Ishikawa (cell line): ENCODE data around the gene SLC38A2.
A peak's percentile ranks its signal among the peaks of the same experiment; 100 is the strongest.

Experiments used
- CEBPB ChIP-seq: IDR thresholded peaks from 2 replicates; pipeline ENCODE4 v1.6.1; 2012
- CREB1 ChIP-seq: IDR thresholded peaks from 2 replicates; pipeline ENCODE4 v1.6.1; 2012; ENCODE audit warnings: low read depth
- EGR1 ChIP-seq: IDR thresholded peaks from 2 replicates; pipeline ENCODE4 v1.6.1; 2012
- EP300 ChIP-seq: IDR thresholded peaks from 2 replicates; pipeline ENCODE4 v1.6.1; 2012; ENCODE audit warnings: borderline replicate concordance
- FOXM1 ChIP-seq: IDR thresholded peaks from 2 replicates; pipeline ENCODE4 v1.6.1; 2012; ENCODE audit warnings: low read depth, borderline replicate concordance
- NFIC ChIP-seq: IDR thresholded peaks from 2 replicates; pipeline ENCODE4 v1.6.1; 2012
- RAD21 ChIP-seq: IDR thresholded peaks from 2 replicates; pipeline ENCODE4 v1.6.1; 2012; ENCODE audit warnings: low read depth
- TAF1 ChIP-seq: IDR thresholded peaks from 2 replicates; pipeline ENCODE4 v1.6.1; 2012; ENCODE audit warnings: low read depth, mild to moderate bottlenecking
- TCF12 ChIP-seq: IDR thresholded peaks from 2 replicates; pipeline ENCODE4 v1.6.1; 2012; ENCODE audit warnings: low read depth
- TEAD4 ChIP-seq: IDR thresholded peaks from 2 replicates; pipeline ENCODE4 v1.6.1; 2012
- YY1 ChIP-seq: IDR thresholded peaks from 2 replicates; pipeline ENCODE4 v1.6.1; 2012; ENCODE audit warnings: low read depth
- ZBTB7A ChIP-seq: IDR thresholded peaks from 2 replicates; pipeline ENCODE4 v1.6.1; 2012; ENCODE audit warnings: low read depth
- TF ChIP-seq, protein P1 (sequence below): IDR thresholded peaks from 2 replicates; pipeline ENCODE4 v1.6.1; 2012; ENCODE audit warnings: low read depth, mild to moderate bottlenecking
- TF ChIP-seq, protein P2 (sequence below): IDR thresholded peaks from 2 replicates; pipeline ENCODE4 v1.6.1; 2012
- TF ChIP-seq, protein P3 (sequence below): IDR thresholded peaks from 2 replicates; pipeline ENCODE4 v1.6.1; 2012

Gene SLC38A2

DNA sequence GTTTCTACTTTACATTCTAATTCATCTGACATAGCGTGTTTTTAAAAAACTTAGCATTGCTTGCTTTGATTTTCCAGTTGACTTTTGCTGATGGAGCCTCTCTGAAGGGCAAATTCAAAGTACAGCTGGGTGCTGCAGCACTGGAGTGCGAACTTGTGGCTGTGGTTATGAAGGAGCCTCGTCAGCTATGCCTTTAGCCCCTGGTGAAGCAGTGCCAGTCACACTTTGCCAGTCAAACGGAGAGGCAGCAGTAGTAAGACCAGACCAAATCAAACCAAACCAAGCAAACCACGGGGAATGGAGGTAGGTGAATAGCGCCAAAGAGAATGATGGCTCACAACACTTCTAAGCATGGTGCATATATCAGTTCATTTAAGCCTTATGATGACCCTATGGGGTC lies 15.1 kb upstream of the SLC38A2 start:
- TF ChIP-seq TEAD4 (no peak), CEBPB (no peak), RAD21 (no peak), EP300 (no peak)
- TF ChIP-seq, protein P1, sequence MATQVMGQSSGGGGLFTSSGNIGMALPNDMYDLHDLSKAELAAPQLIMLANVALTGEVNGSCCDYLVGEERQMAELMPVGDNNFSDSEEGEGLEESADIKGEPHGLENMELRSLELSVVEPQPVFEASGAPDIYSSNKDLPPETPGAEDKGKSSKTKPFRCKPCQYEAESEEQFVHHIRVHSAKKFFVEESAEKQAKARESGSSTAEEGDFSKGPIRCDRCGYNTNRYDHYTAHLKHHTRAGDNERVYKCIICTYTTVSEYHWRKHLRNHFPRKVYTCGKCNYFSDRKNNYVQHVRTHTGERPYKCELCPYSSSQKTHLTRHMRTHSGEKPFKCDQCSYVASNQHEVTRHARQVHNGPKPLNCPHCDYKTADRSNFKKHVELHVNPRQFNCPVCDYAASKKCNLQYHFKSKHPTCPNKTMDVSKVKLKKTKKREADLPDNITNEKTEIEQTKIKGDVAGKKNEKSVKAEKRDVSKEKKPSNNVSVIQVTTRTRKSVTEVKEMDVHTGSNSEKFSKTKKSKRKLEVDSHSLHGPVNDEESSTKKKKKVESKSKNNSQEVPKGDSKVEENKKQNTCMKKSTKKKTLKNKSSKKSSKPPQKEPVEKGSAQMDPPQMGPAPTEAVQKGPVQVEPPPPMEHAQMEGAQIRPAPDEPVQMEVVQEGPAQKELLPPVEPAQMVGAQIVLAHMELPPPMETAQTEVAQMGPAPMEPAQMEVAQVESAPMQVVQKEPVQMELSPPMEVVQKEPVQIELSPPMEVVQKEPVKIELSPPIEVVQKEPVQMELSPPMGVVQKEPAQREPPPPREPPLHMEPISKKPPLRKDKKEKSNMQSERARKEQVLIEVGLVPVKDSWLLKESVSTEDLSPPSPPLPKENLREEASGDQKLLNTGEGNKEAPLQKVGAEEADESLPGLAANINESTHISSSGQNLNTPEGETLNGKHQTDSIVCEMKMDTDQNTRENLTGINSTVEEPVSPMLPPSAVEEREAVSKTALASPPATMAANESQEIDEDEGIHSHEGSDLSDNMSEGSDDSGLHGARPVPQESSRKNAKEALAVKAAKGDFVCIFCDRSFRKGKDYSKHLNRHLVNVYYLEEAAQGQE: no peak
- TF ChIP-seq, protein P2, sequence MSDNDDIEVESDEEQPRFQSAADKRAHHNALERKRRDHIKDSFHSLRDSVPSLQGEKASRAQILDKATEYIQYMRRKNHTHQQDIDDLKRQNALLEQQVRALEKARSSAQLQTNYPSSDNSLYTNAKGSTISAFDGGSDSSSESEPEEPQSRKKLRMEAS: no peak

DNA sequence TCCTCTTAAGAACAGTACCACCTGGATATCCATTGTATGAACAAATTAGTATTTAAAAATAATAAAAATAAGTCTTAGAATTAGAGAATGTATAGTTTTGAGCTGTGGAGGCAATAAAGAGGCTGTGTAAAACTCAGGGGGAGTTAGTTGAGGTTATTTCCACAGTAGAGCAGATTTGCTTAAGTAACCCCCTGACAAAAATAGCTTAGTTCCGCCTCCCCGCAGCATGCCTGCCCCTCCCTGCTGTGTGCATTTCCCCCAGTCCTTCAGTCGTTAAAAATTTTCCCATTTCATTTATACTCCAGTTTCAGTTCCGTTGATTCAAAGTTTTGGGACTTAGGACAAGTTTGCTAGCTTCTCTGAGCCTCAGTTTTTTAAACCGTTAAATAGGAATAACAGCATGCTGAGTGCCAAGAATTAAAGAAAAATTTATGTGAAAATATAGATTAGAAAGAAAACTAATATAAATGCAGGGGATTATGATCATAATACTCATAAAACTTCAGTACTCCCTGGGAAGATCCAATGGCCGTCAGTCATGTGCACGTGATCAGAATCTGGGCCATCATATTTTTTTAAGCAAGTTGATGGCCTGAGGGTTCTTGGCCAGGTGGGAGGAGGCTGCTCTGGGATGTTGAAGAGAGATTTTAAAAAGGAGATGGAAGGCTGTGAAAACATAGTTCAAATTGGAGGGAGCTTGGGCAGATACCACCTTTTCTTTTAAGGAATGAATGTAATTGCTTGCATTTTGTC lies 14.5 kb upstream of the SLC38A2 start:
- no peak for TF ChIP-seq NFIC
- TF ChIP-seq, protein P2: 0 out of 2 replicates have a peak, but pooled peaks have one; percentile 2
- no peak for TF ChIP-seq TAF1
- 0 out of 2 replicates have a peak, but pooled peaks have one; percentile 40 for TF ChIP-seq CEBPB
- TF ChIP-seq FOXM1: no peak
- TF ChIP-seq TEAD4: peak; percentile 67; the same call in 1 of the 2 replicates
- TF ChIP-seq EP300: peak; percentile 20; the same call in 1 of the 2 replicates
- no peak; the same call in 1 of the 2 replicates for TF ChIP-seq RAD21
- TF ChIP-seq, protein P1: no peak
- TF ChIP-seq ZBTB7A: no peak
- TF ChIP-seq CREB1: 0 out of 2 replicates have a peak, but pooled peaks have one; percentile 3
- no peak for TF ChIP-seq YY1
- peak; percentile 36; the same call in 1 of the 2 replicates for TF ChIP-seq TCF12
- TF ChIP-seq, protein P3, sequence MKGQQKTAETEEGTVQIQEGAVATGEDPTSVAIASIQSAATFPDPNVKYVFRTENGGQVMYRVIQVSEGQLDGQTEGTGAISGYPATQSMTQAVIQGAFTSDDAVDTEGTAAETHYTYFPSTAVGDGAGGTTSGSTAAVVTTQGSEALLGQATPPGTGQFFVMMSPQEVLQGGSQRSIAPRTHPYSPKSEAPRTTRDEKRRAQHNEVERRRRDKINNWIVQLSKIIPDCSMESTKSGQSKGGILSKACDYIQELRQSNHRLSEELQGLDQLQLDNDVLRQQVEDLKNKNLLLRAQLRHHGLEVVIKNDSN: peak; percentile 75
- TF ChIP-seq EGR1: 0 out of 2 replicates have a peak, but pooled peaks have one; percentile 4

DNA sequence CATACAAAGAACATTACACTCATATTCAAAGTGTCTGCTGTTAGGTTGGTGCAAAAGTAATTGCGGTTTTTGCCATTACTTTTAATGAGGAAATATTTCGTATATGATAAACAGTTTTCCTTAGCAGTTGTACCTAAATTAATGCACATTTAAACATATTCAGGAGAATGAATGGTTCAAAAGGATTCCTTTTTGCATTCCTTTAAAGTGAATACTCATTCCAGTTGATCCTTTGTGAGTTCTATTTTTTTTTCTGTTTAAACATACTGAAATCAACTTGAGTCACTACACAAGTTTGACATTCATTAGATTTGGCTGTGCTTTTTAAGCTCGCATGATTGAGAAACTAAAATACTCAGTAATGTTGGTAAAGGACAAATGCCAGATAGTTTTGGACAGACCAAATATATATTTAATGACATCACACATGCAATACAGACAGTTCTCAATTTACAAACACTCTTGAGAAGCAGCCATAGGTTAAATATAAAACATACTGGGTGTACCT lies 13.8 kb upstream of the SLC38A2 start:
- TF ChIP-seq EP300 (peak; percentile 78), TAF1 (no peak), TCF12 (peak; percentile 73; the same call in 1 of the 2 replicates), TEAD4 (peak; percentile 85), YY1 (no peak), ZBTB7A (no peak), EGR1 (no peak), RAD21 (no peak; the same call in 1 of the 2 replicates), CREB1 (0 out of 2 replicates have a peak, but pooled peaks have one; percentile 37), CEBPB (peak; percentile 83), NFIC (peak; percentile 87), FOXM1 (peak; percentile 83; the same call in 1 of the 2 replicates)
- TF ChIP-seq, protein P1: no peak
- TF ChIP-seq, protein P2: peak; percentile 60
- TF ChIP-seq, protein P3: no peak
